DOHH2 (cell line): ENCODE measurements around the gene CKS1B.

Source experiments
- H3F3A ChIP-seq: fragments of 200-600 bp; sonication (generic), shearing (Covaris generic); 2 replicates; pipeline ENCODE4 v1.6.0; 2016; ENCODE audit warnings: antibody characterized with exemption, mild to moderate bottlenecking; ENCODE audit not compliant: control insufficient read depth, insufficient read depth
- H3K27ac ChIP-seq: fragments of 200-600 bp; sonication (generic); 2 replicates; pipeline ENCODE4 v1.5.1; 2014; ENCODE audit warnings: low read depth, mild to moderate bottlenecking, low read length, moderate library complexity
- H3K27me3 ChIP-seq: fragments of 200-600 bp; sonication (generic); 2 replicates; pipeline ENCODE4 v1.6.1; 2014; ENCODE audit warnings: mild to moderate bottlenecking, low read length, mixed read lengths; ENCODE audit not compliant: control insufficient read depth
- H3K36me3 ChIP-seq: fragments of 200-600 bp; sonication (generic); 2 replicates; pipeline ENCODE4 v1.6.1; 2014; ENCODE audit warnings: mild to moderate bottlenecking, low read length, moderate library complexity, mixed read lengths; ENCODE audit not compliant: control insufficient read depth
- H3K4me1 ChIP-seq: fragments of 200-600 bp; sonication (generic); 2 replicates; pipeline ENCODE4 v1.6.1; 2014; ENCODE audit warnings: mild to moderate bottlenecking, low read length, mixed read lengths; ENCODE audit not compliant: control insufficient read depth
- H3K4me2 ChIP-seq: fragments of 200-600 bp; sonication (generic); 2 replicates; pipeline ENCODE4 v1.6.0; 2014; ENCODE audit warnings: mild to moderate bottlenecking, low read length, moderate library complexity
- H3K4me3 ChIP-seq: fragments of 200-600 bp; sonication (generic); 2 replicates; pipeline ENCODE4 v1.5.1; 2014; ENCODE audit warnings: mild to moderate bottlenecking, low read length, mixed read lengths
- H3K79me2 ChIP-seq: fragments of 200-600 bp; sonication (generic); 2 replicates; pipeline ENCODE4 v1.6.1; 2014; ENCODE audit warnings: mild to moderate bottlenecking, low read length, mixed read lengths; ENCODE audit not compliant: control insufficient read depth
- H3K9me2 ChIP-seq: fragments of 200-600 bp; sonication (generic); replicated peaks from 2 replicates; pipeline ENCODE4 v1.6.1; 2014; ENCODE audit warnings: mild to moderate bottlenecking, low read length, mixed read lengths; ENCODE audit not compliant: control insufficient read depth
- H3K9me3 ChIP-seq: fragments of 200-600 bp; sonication (generic); 2 replicates; pipeline ENCODE4 v1.6.1; 2014; ENCODE audit warnings: antibody characterized with exemption, low read length, mixed read lengths; ENCODE audit not compliant: control insufficient read depth, insufficient read depth
- H4K20me1 ChIP-seq: fragments of 200-600 bp; sonication (generic); 2 replicates; pipeline ENCODE4 v1.6.0; 2014; ENCODE audit warnings: low read depth, mild to moderate bottlenecking, antibody characterized with exemption, low read length, moderate library complexity; ENCODE audit not compliant: control insufficient read depth, insufficient read depth
- CTCF ChIP-seq: fragments of 200-600 bp; sonication (generic); IDR thresholded peaks from one replicate; pipeline ENCODE4 v1.5.1; 2014; ENCODE audit warnings: antibody characterized with exemption, mild to moderate bottlenecking, low read depth, low read length; ENCODE audit not compliant: poor library complexity, severe bottlenecking
- EZH2phosphoT487 ChIP-seq: fragments of 200-600 bp; sonication (generic); IDR thresholded peaks from 2 replicates; pipeline ENCODE4 v1.6.1; 2017; ENCODE audit warnings: borderline replicate concordance, mild to moderate bottlenecking, antibody characterized with exemption, low read length, moderate library complexity, mixed read lengths

The CKS1B gene

GRCh38 chr1:155011004-155011416, 36.5 kb downstream of the CKS1B start:
- H3K79me2 ChIP-seq, result 0 out of 2 replicates have a peak, but pooled peaks cover 3% of the 10 kb centered on the region
- H3K4me3 ChIP-seq, result no peak overlapping the region
- H3F3A ChIP-seq, result peaks cover 23% of the 10 kb centered on the region
- H3K4me2 ChIP-seq, result no peak overlapping the region; the same call in 1 of the 2 replicates
- H3K9me2 ChIP-seq, result no peaks in the 10 kb centered on the region
- no peaks in the 10 kb centered on the region for H3K9me3 ChIP-seq
- peaks cover 19% of the 10 kb centered on the region for H3K36me3 ChIP-seq
- peaks cover 90% of the 10 kb centered on the region for H3K4me1 ChIP-seq
- TF ChIP-seq CTCF (no peak), EZH2phosphoT487 (no peak)
- H3K27me3 ChIP-seq, result no peaks in the 10 kb centered on the region
- H3K27ac ChIP-seq, result no peak overlapping the region
- H4K20me1 ChIP-seq, result no peaks in the 10 kb centered on the region

- H3K79me2 ChIP-seq, result 0 out of 2 replicates have a peak, but pooled peaks cover 3% of the 10 kb centered on the region
- no peaks in the 10 kb centered on the region for H3K9me2 ChIP-seq
- H4K20me1 ChIP-seq, result no peaks in the 10 kb centered on the region
- TF ChIP-seq CTCF, result no peak
- TF ChIP-seq EZH2phosphoT487, result no peak
- no peak overlapping the region for H3K4me3 ChIP-seq
- peaks cover 23% of the 10 kb centered on the region for H3K36me3 ChIP-seq
- peaks cover 22% of the 10 kb centered on the region for H3F3A ChIP-seq
- H3K27me3 ChIP-seq, result no peaks in the 10 kb centered on the region
- H3K27ac ChIP-seq, result no peak overlapping the region
- H3K4me2 ChIP-seq, result no peak overlapping the region
- no peaks in the 10 kb centered on the region for H3K9me3 ChIP-seq
- peaks cover 90% of the 10 kb centered on the region for H3K4me1 ChIP-seq
These were observed 37.0 kb downstream of the CKS1B start for GRCh38 chr1:155011437-155012025.

GRCh38 chr1:155012026-155012546, 37.6 kb downstream of the CKS1B start:
- Histone ChIP-seq H3K4me3 (no peak overlapping the region), H3K4me1 (peaks cover 90% of the 10 kb centered on the region), H3K27ac (no peak overlapping the region), H3K79me2 (0 out of 2 replicates have a peak, but pooled peaks cover under 1% of the 10 kb centered on the region), H3F3A (peaks cover 25% of the 10 kb centered on the region), H3K9me3 (no peaks in the 10 kb centered on the region), H3K27me3 (no peaks in the 10 kb centered on the region), H3K9me2 (no peaks in the 10 kb centered on the region), H3K4me2 (no peak overlapping the region), H3K36me3 (peaks cover 24% of the 10 kb centered on the region), H4K20me1 (no peaks in the 10 kb centered on the region)
- TF ChIP-seq CTCF (no peak), EZH2phosphoT487 (no peak)
